Thoracic aorta (tissue), 2 donors: Measurements from ENCODE around the gene CTXN1. TPM values are rescaled to one million over a fixed set of nuclear protein-coding genes. Genes with fewer than 3 reads are reported as not detected.
"Not testable (repeated sequence)": the region's sequence is repeated elsewhere in the genome, so short reads cannot be mapped to it uniquely, and the experiment has no call there.

ENCODE experiments used
- ATAC-seq: fragments of 150-250 bp; one replicate; pipeline ENCODE4 v1.8.0; 2017; ENCODE audit warnings: low read depth; ENCODE audit not compliant: insufficient number of reproducible peaks, low FRiP score
- DNase-seq: peaks from one replicate; pipeline ENCODE4 v3.0.0-alpha.2; 2020; ENCODE audit warnings: low spot score
- H3K27ac ChIP-seq, 2 donors: fragments of 200-600 bp; sonication (generic); 1 replicate in 1 of 2; 2 replicates in 1 of 2; pipeline ENCODE4 v1.5.1; 2016; ENCODE audit warnings: mild to moderate bottlenecking in 2 of 2, moderate library complexity in 2 of 2
- H3K27me3 ChIP-seq: fragments of 200-600 bp; sonication (generic); replicated peaks from 2 replicates; pipeline ENCODE4 v1.6.0; 2016; ENCODE audit warnings: mild to moderate bottlenecking; ENCODE audit not compliant: insufficient read depth
- H3K36me3 ChIP-seq: fragments of 200-600 bp; sonication (generic); one replicate; pipeline ENCODE4 v1.5.1; 2016
- H3K4me1 ChIP-seq, 2 donors: fragments of 200-600 bp; sonication (generic); 1 replicate in 1 of 2; 2 replicates in 1 of 2; pipeline versions ENCODE4 v1.5.1 to v1.6.0; 2016; ENCODE audit warnings: low read depth in 2 of 2, mild to moderate bottlenecking in 1 of 2; ENCODE audit not compliant: control insufficient read depth in 1 of 2
- H3K4me3 ChIP-seq: fragments of 200-600 bp; sonication (generic); 2 replicates; pipeline ENCODE4 v1.5.1; 2016; ENCODE audit warnings: mild to moderate bottlenecking
- H3K9me3 ChIP-seq: fragments of 200-600 bp; sonication (generic); 2 replicates; pipeline ENCODE4 v1.5.1; 2016
- total RNA-seq, 2 donors: library from RNA; depleted of rRNA; stranded (reverse); fragments of >200 nt; gene quantifications; one replicate each; pipeline versions ENCODE4 v1.1.0 to v1.2.3, GENCODE V29; 2016
- TF ChIP-seq, protein P1 (sequence below): fragments of 200-600 bp; sonication (generic); IDR thresholded peaks from one replicate; pipeline ENCODE4 v1.5.1; 2019; ENCODE audit warnings: antibody characterized with exemption

CTXN1 gene
- total RNA-seq, 2 donors from 2014 or later, result 0.54 TPM; not detected in 1

DNA sequence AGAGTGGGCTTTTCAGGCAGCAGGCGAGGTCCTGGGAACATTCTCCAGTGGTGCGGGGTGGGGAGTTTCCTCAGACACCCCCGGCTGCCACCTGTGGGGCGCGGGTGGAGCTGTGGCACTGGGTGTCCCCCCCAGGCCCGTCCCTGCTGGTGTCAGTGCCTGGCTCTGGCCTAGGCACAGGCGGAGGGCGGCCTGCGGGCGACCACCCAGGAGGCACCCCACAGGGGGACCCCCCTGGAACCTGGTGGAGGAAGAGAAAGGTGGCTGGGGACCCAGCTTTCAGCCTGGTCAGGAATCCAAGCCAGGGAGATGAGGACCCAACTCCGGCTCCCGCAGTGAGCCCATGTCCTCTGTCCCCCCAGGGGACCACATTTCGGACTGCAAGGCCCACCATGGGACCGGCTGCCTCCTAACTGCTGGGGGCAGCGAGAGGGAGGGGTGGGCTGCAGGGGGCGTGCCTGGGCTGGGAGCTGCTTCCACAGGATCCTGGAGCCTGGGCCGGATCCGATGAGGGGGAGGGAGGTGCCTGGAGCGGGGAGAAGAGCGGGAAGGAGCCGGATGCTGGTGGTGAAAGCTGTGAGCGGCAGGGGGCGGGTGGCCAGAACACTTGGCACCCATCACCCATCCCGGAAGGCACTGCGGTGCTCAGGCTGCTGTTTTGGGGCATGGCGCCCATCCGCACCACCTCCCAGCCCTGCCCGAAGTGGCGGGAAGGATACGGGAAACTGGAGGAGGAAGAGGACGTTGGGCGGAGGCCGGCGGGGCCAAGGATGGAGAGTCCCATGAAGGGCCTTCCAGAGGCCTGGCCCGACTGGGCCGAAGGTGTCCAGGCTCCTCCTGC is 5.5 kb upstream of the CTXN1 start:
- peaks cover 52% of the 10 kb centered on the region for H3K36me3 ChIP-seq
- no peak for ATAC-seq
- no peaks in the 10 kb centered on the region for H3K27me3 ChIP-seq
- TF ChIP-seq, protein P1, sequence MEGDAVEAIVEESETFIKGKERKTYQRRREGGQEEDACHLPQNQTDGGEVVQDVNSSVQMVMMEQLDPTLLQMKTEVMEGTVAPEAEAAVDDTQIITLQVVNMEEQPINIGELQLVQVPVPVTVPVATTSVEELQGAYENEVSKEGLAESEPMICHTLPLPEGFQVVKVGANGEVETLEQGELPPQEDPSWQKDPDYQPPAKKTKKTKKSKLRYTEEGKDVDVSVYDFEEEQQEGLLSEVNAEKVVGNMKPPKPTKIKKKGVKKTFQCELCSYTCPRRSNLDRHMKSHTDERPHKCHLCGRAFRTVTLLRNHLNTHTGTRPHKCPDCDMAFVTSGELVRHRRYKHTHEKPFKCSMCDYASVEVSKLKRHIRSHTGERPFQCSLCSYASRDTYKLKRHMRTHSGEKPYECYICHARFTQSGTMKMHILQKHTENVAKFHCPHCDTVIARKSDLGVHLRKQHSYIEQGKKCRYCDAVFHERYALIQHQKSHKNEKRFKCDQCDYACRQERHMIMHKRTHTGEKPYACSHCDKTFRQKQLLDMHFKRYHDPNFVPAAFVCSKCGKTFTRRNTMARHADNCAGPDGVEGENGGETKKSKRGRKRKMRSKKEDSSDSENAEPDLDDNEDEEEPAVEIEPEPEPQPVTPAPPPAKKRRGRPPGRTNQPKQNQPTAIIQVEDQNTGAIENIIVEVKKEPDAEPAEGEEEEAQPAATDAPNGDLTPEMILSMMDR, result no peak
- no peaks in the 10 kb centered on the region for H3K9me3 ChIP-seq
- H3K27ac ChIP-seq, result peak overlapping the region; percentile 42 to 99
- H3K4me3 ChIP-seq, result no peak overlapping the region
- H3K4me1 ChIP-seq, result peaks cover 28 to 44% of the 10 kb centered on the region in 2 donors
- no peak for DNase-seq

DNA sequence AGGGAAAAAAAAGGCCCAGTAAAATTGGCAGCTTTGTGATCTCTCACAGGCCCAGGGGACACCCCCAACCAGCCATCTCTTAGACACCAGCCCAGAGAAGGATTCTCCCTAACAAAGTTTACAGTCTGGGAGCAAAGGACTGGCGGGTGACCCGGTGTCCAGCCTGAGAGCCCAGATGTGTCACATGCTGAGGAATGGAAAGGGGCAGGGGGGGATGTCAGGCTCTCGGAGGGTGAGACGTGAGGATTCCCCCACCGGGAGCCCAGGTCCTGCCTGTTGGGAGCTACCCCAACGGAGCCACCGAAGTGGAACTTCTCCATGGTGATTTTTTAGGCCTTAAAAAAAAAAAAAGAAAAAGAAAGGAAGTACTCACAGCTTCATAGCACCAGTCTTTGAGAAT is 4.8 kb upstream of the CTXN1 start:
- peaks cover 45% of the 10 kb centered on the region for H3K36me3 ChIP-seq
- H3K4me1 ChIP-seq, result peaks cover 31 to 48% of the 10 kb centered on the region in 2 donors
- H3K27me3 ChIP-seq, result no peaks in the 10 kb centered on the region
- H3K27ac ChIP-seq, result peak overlapping the region; percentile 91 to 99
- ATAC-seq, result no peak
- H3K9me3 ChIP-seq, result no peaks in the 10 kb centered on the region
- no peak for DNase-seq
- H3K4me3 ChIP-seq, result no peak overlapping the region
- TF ChIP-seq, protein P1, result no peak

DNA sequence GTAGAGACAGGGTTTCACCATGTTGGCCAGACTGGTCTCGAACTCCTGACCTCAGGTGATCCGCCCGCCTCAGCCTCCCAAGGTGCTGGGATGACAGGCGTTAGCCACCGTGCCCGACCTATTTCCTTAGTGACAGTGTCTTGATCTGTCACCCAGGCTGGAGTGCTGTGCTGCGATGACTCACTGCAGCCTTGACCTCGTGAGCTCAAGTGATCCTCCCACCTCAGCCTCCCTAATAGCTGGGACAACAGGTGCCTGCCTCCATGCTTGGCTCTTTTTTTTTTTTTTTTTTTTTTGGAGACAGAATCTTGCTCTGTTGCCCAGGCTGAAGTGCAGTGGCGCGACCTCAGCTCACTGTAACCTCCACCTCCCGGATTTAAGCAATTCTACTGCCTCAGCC is 4.1 kb upstream of the CTXN1 start:
- ATAC-seq, H3K27me3 ChIP-seq, H3K9me3 ChIP-seq, DNase-seq, H3K4me3 ChIP-seq: not testable (repeated sequence)
- Histone ChIP-seq H3K36me3 (peaks cover 39% of the 10 kb centered on the region), H3K27ac (peak overlapping the region; percentile 91 to 99), H3K4me1 (peaks cover 37 to 54% of the 10 kb centered on the region in 2 donors)

DNA sequence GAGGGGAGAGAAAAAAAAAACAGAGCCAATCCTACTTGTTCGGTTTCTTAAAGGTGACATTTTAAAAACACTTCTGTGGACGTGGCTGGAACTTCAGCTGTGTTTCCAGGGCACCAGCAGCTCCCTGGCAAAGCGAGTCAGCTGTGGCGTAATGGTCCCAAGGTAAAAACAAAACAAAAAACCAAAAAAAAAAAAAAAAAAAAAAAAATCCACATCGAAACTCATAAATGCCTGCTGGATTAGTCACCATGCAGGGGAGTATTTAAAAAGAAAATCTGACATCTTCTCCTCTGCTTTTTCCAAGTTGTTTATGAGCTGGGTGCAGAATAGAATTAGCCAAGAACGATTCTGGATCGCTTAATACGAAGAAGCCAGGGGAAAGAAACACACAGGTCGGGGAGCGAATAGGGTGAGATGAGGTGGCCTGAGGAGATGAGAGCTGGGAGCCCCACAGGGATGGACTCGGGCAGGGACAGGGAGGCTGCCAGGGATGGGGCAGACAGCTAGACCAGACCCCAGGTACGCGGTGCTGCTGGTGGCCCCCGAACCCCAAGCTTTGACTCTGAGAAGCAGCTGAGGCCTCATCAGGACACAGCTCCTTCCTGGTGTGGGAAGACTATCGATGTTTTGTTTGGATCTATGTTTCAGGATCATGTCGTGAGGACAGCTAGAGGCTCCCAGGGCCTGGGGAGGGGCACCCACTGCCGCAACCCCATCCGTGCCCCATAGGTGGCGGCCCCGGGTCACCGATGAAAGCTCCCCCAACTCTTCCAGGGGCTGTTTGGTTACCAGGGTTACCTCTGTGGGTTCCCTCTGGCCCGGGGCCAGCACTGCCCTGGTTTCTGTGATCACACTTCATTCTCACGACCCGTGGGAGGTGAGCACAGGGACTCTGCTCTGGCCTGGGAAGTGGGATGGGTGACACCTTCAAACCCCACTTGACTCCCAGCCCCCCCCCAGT is 3.1 kb upstream of the CTXN1 start:
- Histone ChIP-seq H3K27me3 (no peaks in the 10 kb centered on the region), H3K4me3 (peak overlapping the region; percentile 62)
- peak; percentile 32 for ATAC-seq

DNA sequence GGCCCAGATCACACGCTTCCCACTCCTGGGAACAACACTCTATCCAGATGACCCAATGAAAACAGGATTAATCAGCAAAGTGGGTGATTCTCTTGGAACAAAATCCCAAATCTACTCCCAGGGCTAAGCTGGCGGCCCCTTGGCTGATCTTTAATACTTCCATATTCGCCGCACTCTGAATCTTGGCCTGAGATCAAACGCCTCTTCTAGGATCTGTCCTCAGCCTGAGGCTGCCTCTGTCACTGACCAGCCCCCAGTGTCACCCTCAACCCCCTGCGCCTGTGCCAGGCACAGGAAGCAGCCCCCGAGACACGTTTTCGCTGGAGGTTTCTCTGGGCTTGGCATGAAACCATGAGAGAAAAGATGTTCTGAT is 2.4 kb upstream of the CTXN1 start:
- DNase-seq, result no peak
- H3K27me3 ChIP-seq, result no peaks in the 10 kb centered on the region
- peak overlapping the region; percentile 62 for H3K4me3 ChIP-seq
- peak overlapping the region; percentile 91 to 99 for H3K27ac ChIP-seq
- H3K4me1 ChIP-seq, result peaks cover 38 to 58% of the 10 kb centered on the region in 2 donors
- H3K9me3 ChIP-seq, result no peaks in the 10 kb centered on the region
- peaks cover 27% of the 10 kb centered on the region for H3K36me3 ChIP-seq
- ATAC-seq, result peak; percentile 2
- TF ChIP-seq, protein P1, result no peak

More for the DNA sequence above, 3.1 kb upstream of the CTXN1 start:
- peaks cover 34% of the 10 kb centered on the region for H3K36me3 ChIP-seq
- TF ChIP-seq, protein P1, result peak; percentile 40
- no peaks in the 10 kb centered on the region for H3K9me3 ChIP-seq
- H3K27ac ChIP-seq, result peak overlapping the region; percentile 91 to 99
- H3K4me1 ChIP-seq, result peaks cover 38 to 58% of the 10 kb centered on the region in 2 donors
- DNase-seq, result no peak
